GM12865 (cell line): ENCODE results near the gene ALOX12B.

ENCODE experiments used
- DNase-seq: peaks from one replicate; pipeline ENCODE4 v3.0.0; 2010; ENCODE audit warnings: low read depth
- H3K4me3 ChIP-seq: 2 replicates; pipeline ENCODE4 v1.5.1; 2011; ENCODE audit warnings: mild to moderate bottlenecking, low read depth, low read length, control low read depth
- TF ChIP-seq, protein P1 (sequence below): IDR thresholded peaks from 2 replicates; pipeline ENCODE4 v1.5.1; 2011; ENCODE audit warnings: low read length, control low read depth, low read depth, inconsistent platforms; ENCODE audit not compliant: insufficient read depth; ENCODE audit errors: missing control alignments

The ALOX12B gene

DNA sequence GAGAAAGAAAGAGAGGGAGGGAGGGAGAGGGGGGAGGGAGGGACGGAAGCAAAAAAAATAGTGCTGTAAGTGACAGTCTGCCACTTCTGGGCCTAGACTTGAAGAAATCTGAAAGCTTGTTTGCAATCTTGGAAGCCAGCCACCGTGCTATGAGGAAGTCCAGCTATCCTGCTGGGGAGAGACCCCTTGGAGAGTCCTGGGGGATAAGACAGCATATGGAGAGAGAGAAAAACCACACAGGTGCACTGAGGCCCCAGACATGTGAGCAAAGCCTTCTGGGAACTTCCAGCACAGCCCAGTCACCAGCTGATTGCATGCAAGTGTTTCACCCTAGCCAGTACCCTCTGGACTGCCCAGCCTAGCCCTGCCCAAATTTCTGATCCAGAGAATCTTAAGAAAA lies 12.6 kb upstream of the ALOX12B start:
- DNase-seq: no peak
- TF ChIP-seq, protein P1, sequence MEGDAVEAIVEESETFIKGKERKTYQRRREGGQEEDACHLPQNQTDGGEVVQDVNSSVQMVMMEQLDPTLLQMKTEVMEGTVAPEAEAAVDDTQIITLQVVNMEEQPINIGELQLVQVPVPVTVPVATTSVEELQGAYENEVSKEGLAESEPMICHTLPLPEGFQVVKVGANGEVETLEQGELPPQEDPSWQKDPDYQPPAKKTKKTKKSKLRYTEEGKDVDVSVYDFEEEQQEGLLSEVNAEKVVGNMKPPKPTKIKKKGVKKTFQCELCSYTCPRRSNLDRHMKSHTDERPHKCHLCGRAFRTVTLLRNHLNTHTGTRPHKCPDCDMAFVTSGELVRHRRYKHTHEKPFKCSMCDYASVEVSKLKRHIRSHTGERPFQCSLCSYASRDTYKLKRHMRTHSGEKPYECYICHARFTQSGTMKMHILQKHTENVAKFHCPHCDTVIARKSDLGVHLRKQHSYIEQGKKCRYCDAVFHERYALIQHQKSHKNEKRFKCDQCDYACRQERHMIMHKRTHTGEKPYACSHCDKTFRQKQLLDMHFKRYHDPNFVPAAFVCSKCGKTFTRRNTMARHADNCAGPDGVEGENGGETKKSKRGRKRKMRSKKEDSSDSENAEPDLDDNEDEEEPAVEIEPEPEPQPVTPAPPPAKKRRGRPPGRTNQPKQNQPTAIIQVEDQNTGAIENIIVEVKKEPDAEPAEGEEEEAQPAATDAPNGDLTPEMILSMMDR: no peak

DNA sequence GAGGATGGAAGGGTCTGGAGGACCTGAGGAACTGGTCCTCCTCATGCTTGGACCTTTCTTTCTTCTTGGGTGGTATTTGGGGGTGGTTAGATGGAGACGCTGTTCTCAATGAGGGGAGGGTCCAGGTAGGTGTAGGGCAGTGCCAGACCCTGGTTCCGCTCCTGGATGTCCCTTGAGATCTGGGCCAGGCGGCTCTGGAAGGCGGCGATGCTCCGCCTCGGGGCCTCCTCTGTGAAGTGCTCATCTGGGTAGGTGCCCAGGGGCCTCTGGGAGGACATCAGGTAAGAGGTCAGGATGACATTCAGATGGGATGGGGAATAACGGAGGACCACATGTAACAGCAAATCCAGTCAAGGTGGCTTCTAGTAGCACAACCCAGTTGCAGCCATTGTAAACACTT lies 9.0 kb upstream of the ALOX12B start:
- H3K4me3 ChIP-seq: no peak overlapping the region
- DNase-seq: no peak
- TF ChIP-seq, protein P1: no peak

More for the DNA sequence above, 12.6 kb upstream of the ALOX12B start:
- H3K4me3 ChIP-seq: no peak overlapping the region

DNA sequence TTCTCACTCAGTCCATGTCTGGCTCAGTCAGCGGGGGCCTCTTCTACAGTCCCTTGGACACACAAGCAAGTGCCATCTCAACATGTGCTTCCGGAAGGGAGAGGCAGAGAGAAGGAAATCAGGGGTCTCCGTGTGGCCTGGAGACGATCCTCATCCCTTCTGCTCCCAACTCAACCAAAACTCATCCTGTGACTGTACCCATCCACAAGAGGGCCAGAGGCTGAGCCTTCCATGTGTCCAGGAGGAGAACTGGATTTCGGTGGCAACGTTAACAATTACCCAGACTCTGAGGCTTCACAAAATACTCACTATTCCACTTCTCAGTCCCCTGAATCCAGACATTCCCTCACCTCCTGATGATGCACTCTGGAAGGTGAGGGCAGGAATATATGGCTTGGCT lies 7.8 kb upstream of the ALOX12B start:
- no peak overlapping the region for H3K4me3 ChIP-seq
- no peak for DNase-seq
- TF ChIP-seq, protein P1: no peak

DNA sequence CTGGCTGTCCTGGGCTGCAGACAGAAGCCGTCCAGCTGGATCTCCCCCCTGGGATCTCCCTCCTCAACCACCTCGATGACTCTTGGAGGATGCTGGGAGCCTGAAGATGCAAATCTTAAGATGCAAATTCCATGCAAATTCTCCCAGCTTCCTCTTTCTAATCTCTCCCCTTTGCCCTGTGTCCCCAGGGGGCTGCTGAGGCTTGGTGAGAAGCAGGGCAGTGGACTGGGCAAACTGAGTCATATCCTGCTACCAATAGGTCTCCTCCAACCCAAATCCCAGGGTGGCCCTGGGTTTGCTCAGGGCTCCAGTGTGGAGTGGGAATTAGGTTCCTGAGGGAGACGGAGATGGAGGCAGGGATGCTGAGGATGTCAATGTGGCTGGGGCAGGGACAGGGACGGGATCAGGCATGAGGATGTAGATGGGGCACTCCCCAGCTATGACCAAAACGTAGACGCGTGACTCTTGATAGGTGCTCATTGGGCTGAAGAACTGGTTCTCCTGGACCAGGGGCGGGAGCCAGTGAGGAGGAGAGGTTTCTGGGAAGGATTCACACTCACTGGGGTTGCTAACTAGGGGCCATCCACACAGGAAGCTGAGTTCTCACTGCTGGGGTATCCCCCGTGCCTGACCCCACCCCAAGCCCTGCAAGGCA lies 3.6 kb upstream of the ALOX12B start:
- DNase-seq: peak; percentile 65
- TF ChIP-seq, protein P1: no peak
- H3K4me3 ChIP-seq: no peak overlapping the region

DNA sequence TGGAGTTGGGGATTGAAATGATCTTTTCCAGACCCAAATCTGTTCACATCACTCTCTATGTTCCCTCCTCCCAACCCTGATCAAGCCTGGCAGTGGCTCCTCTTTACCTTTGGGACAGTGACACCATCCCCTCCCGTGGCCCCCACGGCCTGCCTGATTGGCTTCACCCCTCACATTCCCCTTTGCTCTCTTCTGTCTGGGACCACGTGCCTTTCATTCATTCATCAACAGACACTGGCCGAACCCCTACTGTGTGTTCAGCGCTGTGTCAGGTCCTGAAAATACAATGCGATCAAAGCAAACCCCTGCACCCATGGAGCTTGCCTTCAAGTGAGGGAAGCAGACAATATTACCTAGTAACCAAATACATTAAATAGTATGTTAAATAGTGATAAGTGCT lies 2.2 kb upstream of the ALOX12B start:
- H3K4me3 ChIP-seq: no peak overlapping the region
- TF ChIP-seq, protein P1: no peak
- DNase-seq: no peak

DNA sequence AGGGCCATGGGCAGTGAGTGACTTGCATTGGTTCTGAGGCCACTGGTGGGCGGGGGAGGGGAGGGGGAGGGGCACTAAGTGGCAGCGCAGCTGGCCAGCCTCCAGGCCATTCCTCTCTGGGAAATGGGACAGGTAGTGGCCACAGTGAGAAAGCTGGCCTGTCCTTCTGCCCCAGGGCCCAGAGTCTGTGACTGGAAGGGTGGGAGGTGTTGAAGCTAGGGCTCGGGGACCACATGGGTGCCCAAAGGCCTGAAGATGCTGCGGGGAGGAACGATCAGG lies 375 bp upstream of the ALOX12B start:
- H3K4me3 ChIP-seq: no peak overlapping the region
- TF ChIP-seq, protein P1: no peak
- DNase-seq: no peak

DNA sequence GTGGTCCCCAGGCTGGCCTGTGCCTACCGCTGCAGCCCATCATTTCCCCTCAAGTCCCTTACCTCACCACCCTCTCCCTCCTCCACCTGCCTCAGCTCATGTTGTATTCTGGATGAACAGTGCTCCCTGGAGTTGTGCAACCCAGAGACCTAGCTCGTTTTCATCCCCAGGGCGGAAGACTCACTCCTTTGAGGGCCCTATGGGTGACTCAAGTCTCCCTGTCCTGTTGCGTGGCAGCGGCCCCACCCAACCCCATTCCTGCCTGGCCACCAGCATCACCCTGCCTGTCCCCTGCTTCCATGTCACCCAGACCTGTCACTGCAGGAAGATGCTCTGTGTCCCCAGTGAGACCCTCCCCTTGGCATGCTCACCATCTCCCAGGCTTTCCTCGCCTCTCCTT lies 3.3 kb downstream of the ALOX12B start:
- H3K4me3 ChIP-seq: no peak overlapping the region
- TF ChIP-seq, protein P1: no peak
- DNase-seq: no peak
